ENCODE data around the gene GPD1. TPM values are rescaled to one million over a fixed set of nuclear protein-coding genes. Genes with fewer than 3 reads are reported as not detected.

GPD1 gene
- total and polyA plus RNA-seq, 10 of the 15 experiments (the other 5 are each of a cell fraction or from before 2014, with no cell fraction given): 0.04 to 0.61 (median 0.26) TPM; not detected in 1

DNA sequence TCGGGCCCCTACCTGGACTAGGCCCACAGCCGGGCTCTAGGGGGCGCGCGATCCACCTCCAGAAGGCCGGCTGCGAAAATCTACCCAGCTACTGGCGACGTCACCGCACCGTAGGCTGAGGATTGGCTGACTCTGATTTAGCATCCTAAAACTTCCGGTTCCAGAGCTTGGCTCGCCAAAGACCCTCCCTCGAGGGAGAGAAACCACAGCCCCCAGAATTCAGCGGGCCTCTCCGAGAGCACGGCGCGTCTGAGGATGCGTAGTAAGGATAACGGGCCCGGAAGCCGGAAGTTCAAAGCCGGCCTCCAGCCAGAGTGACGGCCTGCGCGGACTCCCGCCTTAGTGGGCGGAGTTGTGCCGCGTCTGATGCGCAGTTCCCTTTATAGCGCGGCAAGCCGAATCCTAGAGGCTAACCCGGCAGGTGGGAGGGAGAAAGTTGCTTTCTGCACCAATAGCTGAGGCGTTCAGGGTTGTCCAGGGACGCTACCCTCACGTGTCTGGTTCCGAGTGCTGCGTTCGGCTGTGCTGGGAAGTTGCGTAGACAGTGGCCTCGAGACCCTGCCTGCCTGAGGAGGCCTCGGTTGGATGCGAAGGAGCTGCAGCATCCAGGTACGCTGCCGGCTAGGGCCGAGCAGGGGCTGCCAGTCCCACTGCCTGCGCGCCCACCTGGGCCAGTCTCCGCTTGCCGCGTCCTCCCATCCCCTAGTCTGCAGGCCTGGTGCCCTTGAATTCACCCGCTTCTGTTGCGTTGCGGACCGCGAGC, 8.1 kb downstream of the GPD1 start, which contains the start of gene COX14 (continued):
- TF ChIP-seq RELA (IDR thresholded peaks at IDR 0.05; ENCODE audit: borderline replicate concordance, partially characterized antibody) (peak; percentile 64), MYC (IDR thresholded peaks at IDR 0.05; ENCODE audit: insufficient read depth, insufficient read length, insufficient replicate concordance, low read length, severe bottlenecking) (peak; percentile 71), WRNIP1 (IDR thresholded peaks at IDR 0.05; ENCODE audit: borderline replicate concordance, low read depth, low read length) (no peak), RBBP5 (conservative IDR thresholded peaks at IDR 0.05) (peak; percentile 49; the same call in 1 of the 2 replicates), SMAD1 (IDR thresholded peaks at IDR 0.05; ENCODE audit: low read depth, partially characterized antibody) (peak; percentile 31), EED (IDR thresholded peaks at IDR 0.05; ENCODE audit: low read depth) (no peak), FOXM1 (IDR thresholded peaks at IDR 0.05; ENCODE audit: low read depth, low read length) (no peak), PAX5 (IDR thresholded peaks at IDR 0.05; ENCODE audit: borderline replicate concordance, low read depth, low read length) (peak; percentile 89), BACH1 (IDR thresholded peaks at IDR 0.05; ENCODE audit: borderline replicate concordance) (peak; percentile 66; the same call in 1 of the 2 replicates), RFX5 (IDR thresholded peaks at IDR 0.05; ENCODE audit: low read depth, low read length) (peak; percentile 100), NFIC (IDR thresholded peaks at IDR 0.05; ENCODE audit: low read depth, low read length) (no peak), KLF5 (IDR thresholded peaks at IDR 0.05; ENCODE audit: partially characterized antibody) (peak; percentile 24), ASH2L (IDR thresholded peaks at IDR 0.05; ENCODE audit: borderline replicate concordance, low read depth) (no peak), SMC3 (IDR thresholded peaks at IDR 0.05; ENCODE audit: borderline replicate concordance, low read length) (0 out of 2 replicates have a peak, but pooled peaks have one; percentile 12)
- TF ChIP-seq, protein P1, sequence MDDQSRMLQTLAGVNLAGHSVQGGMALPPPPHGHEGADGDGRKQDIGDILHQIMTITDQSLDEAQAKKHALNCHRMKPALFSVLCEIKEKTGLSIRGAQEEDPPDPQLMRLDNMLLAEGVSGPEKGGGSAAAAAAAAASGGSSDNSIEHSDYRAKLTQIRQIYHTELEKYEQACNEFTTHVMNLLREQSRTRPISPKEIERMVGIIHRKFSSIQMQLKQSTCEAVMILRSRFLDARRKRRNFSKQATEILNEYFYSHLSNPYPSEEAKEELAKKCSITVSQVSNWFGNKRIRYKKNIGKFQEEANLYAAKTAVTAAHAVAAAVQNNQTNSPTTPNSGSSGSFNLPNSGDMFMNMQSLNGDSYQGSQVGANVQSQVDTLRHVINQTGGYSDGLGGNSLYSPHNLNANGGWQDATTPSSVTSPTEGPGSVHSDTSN (IDR thresholded peaks at IDR 0.05; ENCODE audit: insufficient replicate concordance, low read depth, low read length): peak; percentile 90
- TF ChIP-seq, protein P2, sequence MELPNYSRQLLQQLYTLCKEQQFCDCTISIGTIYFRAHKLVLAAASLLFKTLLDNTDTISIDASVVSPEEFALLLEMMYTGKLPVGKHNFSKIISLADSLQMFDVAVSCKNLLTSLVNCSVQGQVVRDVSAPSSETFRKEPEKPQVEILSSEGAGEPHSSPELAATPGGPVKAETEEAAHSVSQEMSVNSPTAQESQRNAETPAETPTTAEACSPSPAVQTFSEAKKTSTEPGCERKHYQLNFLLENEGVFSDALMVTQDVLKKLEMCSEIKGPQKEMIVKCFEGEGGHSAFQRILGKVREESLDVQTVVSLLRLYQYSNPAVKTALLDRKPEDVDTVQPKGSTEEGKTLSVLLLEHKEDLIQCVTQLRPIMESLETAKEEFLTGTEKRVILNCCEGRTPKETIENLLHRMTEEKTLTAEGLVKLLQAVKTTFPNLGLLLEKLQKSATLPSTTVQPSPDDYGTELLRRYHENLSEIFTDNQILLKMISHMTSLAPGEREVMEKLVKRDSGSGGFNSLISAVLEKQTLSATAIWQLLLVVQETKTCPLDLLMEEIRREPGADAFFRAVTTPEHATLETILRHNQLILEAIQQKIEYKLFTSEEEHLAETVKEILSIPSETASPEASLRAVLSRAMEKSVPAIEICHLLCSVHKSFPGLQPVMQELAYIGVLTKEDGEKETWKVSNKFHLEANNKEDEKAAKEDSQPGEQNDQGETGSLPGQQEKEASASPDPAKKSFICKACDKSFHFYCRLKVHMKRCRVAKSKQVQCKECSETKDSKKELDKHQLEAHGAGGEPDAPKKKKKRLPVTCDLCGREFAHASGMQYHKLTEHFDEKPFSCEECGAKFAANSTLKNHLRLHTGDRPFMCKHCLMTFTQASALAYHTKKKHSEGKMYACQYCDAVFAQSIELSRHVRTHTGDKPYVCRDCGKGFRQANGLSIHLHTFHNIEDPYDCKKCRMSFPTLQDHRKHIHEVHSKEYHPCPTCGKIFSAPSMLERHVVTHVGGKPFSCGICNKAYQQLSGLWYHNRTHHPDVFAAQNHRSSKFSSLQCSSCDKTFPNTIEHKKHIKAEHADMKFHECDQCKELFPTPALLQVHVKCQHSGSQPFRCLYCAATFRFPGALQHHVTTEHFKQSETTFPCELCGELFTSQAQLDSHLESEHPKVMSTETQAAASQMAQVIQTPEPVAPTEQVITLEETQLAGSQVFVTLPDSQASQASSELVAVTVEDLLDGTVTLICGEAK (IDR thresholded peaks at IDR 0.05; ENCODE audit: borderline replicate concordance): peak; percentile 93
- TF ChIP-seq, protein P3, sequence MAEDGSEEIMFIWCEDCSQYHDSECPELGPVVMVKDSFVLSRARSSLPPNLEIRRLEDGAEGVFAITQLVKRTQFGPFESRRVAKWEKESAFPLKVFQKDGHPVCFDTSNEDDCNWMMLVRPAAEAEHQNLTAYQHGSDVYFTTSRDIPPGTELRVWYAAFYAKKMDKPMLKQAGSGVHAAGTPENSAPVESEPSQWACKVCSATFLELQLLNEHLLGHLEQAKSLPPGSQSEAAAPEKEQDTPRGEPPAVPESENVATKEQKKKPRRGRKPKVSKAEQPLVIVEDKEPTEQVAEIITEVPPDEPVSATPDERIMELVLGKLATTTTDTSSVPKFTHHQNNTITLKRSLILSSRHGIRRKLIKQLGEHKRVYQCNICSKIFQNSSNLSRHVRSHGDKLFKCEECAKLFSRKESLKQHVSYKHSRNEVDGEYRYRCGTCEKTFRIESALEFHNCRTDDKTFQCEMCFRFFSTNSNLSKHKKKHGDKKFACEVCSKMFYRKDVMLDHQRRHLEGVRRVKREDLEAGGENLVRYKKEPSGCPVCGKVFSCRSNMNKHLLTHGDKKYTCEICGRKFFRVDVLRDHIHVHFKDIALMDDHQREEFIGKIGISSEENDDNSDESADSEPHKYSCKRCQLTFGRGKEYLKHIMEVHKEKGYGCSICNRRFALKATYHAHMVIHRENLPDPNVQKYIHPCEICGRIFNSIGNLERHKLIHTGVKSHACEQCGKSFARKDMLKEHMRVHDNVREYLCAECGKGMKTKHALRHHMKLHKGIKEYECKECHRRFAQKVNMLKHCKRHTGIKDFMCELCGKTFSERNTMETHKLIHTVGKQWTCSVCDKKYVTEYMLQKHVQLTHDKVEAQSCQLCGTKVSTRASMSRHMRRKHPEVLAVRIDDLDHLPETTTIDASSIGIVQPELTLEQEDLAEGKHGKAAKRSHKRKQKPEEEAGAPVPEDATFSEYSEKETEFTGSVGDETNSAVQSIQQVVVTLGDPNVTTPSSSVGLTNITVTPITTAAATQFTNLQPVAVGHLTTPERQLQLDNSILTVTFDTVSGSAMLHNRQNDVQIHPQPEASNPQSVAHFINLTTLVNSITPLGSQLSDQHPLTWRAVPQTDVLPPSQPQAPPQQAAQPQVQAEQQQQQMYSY (CRISPR knock-in tag; IDR thresholded peaks at IDR 0.05): no peak
- TF ChIP-seq, protein P4, sequence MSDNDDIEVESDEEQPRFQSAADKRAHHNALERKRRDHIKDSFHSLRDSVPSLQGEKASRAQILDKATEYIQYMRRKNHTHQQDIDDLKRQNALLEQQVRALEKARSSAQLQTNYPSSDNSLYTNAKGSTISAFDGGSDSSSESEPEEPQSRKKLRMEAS (IDR thresholded peaks at IDR 0.05; ENCODE audit: low read depth, low read length): peak; percentile 92

Data from GM12878 (cell line).